H1 (cell line): Measurements from ENCODE around the gene PIGV. TPM values are rescaled to one million over a fixed set of nuclear protein-coding genes. Genes with fewer than 3 reads are reported as not detected.
A peak's percentile ranks its signal among the peaks of the same experiment; 100 is the strongest.

ENCODE experiments used
- ATF3 ChIP-seq: IDR thresholded peaks from 2 replicates; pipeline ENCODE4 v1.6.1; 2011; ENCODE audit warnings: low read depth, mild to moderate bottlenecking, low read length; ENCODE audit not compliant: insufficient read depth
- CBX5 ChIP-seq: fragments of 300-800, 300-1000 bp; sonication (generic); IDR thresholded peaks from 2 replicates; pipeline ENCODE4 v1.7.1; 2016; ENCODE audit warnings: antibody characterized with exemption, low read length, low read depth
- JUND ChIP-seq: IDR thresholded peaks from 2 replicates; pipeline ENCODE4 v1.6.1; 2011; ENCODE audit warnings: mild to moderate bottlenecking, improper control_type of control experiment, low read length
- SIX5 ChIP-seq: IDR thresholded peaks from 2 replicates; pipeline ENCODE4 v1.6.1; 2011; ENCODE audit warnings: mild to moderate bottlenecking, low read depth, low read length
- TAF1 ChIP-seq: IDR thresholded peaks from 2 replicates; pipeline ENCODE4 v1.6.1; 2011; ENCODE audit warnings: mild to moderate bottlenecking, low read depth, low read length
- TBP ChIP-seq: IDR thresholded peaks from 2 replicates; pipeline ENCODE4 v1.6.1; 2011; ENCODE audit warnings: low read depth, low read length, improper control_type of control experiment
- polyA plus RNA-seq, 7 experiments: library from polyadenylated mRNA; depleted of rRNA in 3 of 7; stranded (reverse) in 5 of 7; unstranded in 2 of 7; fragments of >200 nt in 5 of 7; fragments of 200-250 nt in 2 of 7; gene quantifications; 1 replicate in 5 of 7; 2 replicates in 1 of 7; 4 replicates in 1 of 7; pipeline versions ENCODE4 v1.2.1 to v1.2.3, GENCODE V29; 2011 to 2013; ENCODE audit warnings: missing spikeins in 2 of 7, mixed read lengths in 2 of 7
- total RNA-seq: library from RNA; stranded (reverse); fragmentation: NEBNext Ultra II Directional; extraction: Animal tissue kit (Norgen Biotek cat#: 25700); gene quantifications from 2 replicates; pipeline ENCODE4 v1.2.1, GENCODE V29; 2021

PIGV gene
- total and polyA plus RNA-seq, 2 of the 8 experiments (the other 6 are each of a cell fraction or from before 2014, with no cell fraction given) = 8.5 to 20.9 TPM

- no peak for TF ChIP-seq ATF3
- peak; percentile 26; the same call in 1 of the 2 replicates for TF ChIP-seq TBP
- no peak for TF ChIP-seq JUND
- TF ChIP-seq SIX5 = no peak
- no peak for TF ChIP-seq CBX5
- TF ChIP-seq TAF1 = 0 out of 2 replicates have a peak, but pooled peaks have one; percentile 47
Observed at GRCh38 chr1:26826261-26827105, 38.7 kb downstream of the PIGV start, which contains the start of gene ZDHHC18 (continued).
